T-helper 17 cell (primary cell): ENCODE measurements around the gene ANO9. TPM values are rescaled to one million over a fixed set of nuclear protein-coding genes. Genes with fewer than 3 reads are reported as not detected.

Experiments
- ATAC-seq: fragments of 150-1000 bp; cut with Tn5 transposase; 2 replicates; pipeline ENCODE4 v1.10.0; 2021; ENCODE audit warnings: mild to moderate bottlenecking, moderate library complexity
- DNase-seq, 3 donors: peaks; one replicate each; pipeline versions ENCODE4 v3.0.0 to v3.0.0-alpha.2; 2020 to 2021
- H3K9me3 ChIP-seq: one replicate; pipeline ENCODE4 v1.7.0; 2013; ENCODE audit warnings: low read length, mild to moderate bottlenecking; ENCODE audit not compliant: control insufficient read depth, poor library complexity, severe bottlenecking
- H3K27ac Mint-ChIP-seq: one replicate; pipeline ENCODE4 v1.8.0; 2022; ENCODE audit warnings: mild to moderate bottlenecking, moderate library complexity, mixed read lengths
- H3K27me3 Mint-ChIP-seq: one replicate; pipeline ENCODE4 v1.8.0; 2022; ENCODE audit warnings: mixed read lengths
- H3K36me3 Mint-ChIP-seq: one replicate; pipeline ENCODE4 v1.8.0; 2022; ENCODE audit warnings: low read depth, mixed read lengths
- H3K4me1 Mint-ChIP-seq: one replicate; pipeline ENCODE4 v1.8.0; 2022; ENCODE audit warnings: mild to moderate bottlenecking, mixed read lengths
- H3K4me3 Mint-ChIP-seq: one replicate; pipeline ENCODE4 v1.8.0; 2022; ENCODE audit warnings: mild to moderate bottlenecking, moderate library complexity, mixed read lengths
- total RNA-seq, 4 donors: library from RNA in 2 of 4; stranded (reverse) in 2 of 4; gene quantifications; one replicate each; pipeline ENCODE4 v1.2.3 and lab custom pipeline; 2022 to 2026

The ANO9 gene
- total RNA-seq, 2 donors from 2014 or later = 131 to 165 TPM

DNA sequence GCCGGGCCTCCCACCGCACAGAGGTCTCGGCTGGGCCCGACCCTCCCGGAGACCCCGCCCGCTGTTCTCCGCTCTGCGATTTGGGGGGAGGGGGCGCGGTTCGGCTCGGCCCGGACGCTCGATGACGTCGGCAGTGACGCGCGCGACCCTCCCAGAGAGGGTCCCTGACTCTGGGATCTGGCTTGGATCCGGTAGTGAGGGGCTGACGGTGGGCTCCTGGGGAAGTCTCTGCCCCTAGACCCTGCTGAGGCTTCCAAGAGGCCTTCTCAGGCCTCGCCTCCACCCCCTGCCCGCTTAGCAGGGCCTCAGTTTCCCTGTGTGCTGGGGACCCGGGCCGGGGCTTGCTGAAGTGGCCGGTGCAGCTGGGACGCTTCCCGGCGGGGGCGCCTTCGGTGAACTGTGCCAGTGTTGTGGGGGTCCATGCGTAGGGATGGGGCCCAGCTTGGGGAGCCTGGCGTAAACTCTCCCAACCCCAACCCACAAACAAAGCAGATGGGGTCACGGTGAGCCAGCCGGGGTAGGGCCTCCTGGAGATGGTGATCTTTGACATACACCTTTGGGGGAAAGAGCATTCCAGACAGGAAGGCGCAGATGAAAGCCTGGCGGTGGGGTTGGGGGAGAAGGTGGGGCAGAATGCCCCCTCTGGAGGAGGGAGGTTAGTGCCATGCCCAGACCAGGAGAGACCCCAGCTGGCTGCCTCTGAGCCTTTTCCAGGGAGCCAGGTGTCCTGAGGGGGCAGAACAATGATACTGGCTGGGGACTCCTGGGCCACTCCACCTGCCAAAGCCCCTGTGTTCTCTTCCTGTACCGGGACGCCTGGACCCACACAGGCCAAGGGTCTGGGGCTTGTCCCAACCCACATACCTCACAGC lies 71.5 kb downstream of the ANO9 start:
- no peak overlapping the region for H3K27ac Mint-ChIP-seq
- no peaks in the 10 kb centered on the region for H3K9me3 ChIP-seq
- DNase-seq = no peak

GRCh38 chr11:369336-370018 lies 72.3 kb downstream of the ANO9 start, which contains the start of gene B4GALNT4:
Gene B4GALNT4 (plus strand): TSS chr11:369499. CDS start chr11:369804, 305 bp downstream.
- DNase-seq = peak in 2 of 3 donors; percentile 29 to 33
- Mint-ChIP-seq H3K36me3 (peaks cover 3% of the 10 kb centered on the region), H3K27ac (no peak within 1 kb of the TSS), H3K4me1 (peaks cover 23% of the 10 kb centered on the region), H3K4me3 (peak within 1 kb of the TSS; percentile 90), H3K27me3 (peaks cover 29% of the 10 kb centered on the region)
- peak; percentile 75 for ATAC-seq
- H3K9me3 ChIP-seq = no peaks in the 10 kb centered on the region

More for the DNA sequence above, 71.5 kb downstream of the ANO9 start:
- peak overlapping the region; percentile 50 for H3K4me3 Mint-ChIP-seq
- H3K4me1 Mint-ChIP-seq = peaks cover 21% of the 10 kb centered on the region
- peaks cover 29% of the 10 kb centered on the region for H3K27me3 Mint-ChIP-seq
- peaks cover 3% of the 10 kb centered on the region for H3K36me3 Mint-ChIP-seq
- ATAC-seq = no peak

- peaks cover 3% of the 10 kb centered on the region for H3K36me3 Mint-ChIP-seq
- H3K9me3 ChIP-seq = no peaks in the 10 kb centered on the region
- H3K27ac Mint-ChIP-seq = no peak overlapping the region
- peaks cover 29% of the 10 kb centered on the region for H3K27me3 Mint-ChIP-seq
- peak overlapping the region; percentile 90 for H3K4me3 Mint-ChIP-seq
- DNase-seq = no peak
- H3K4me1 Mint-ChIP-seq = peaks cover 20% of the 10 kb centered on the region
- ATAC-seq = no peak
Measured at GRCh38 chr11:368414-369335, 73.1 kb downstream of the ANO9 start.

GRCh38 chr11:367956-368413 lies 73.8 kb downstream of the ANO9 start:
- no peak for DNase-seq

More at GRCh38 chr11:367956-368413, 73.8 kb downstream of the ANO9 start:
- ATAC-seq = no peak
- H3K27ac Mint-ChIP-seq = no peak overlapping the region
- H3K36me3 Mint-ChIP-seq = peaks cover 3% of the 10 kb centered on the region
- H3K27me3 Mint-ChIP-seq = peaks cover 29% of the 10 kb centered on the region
- H3K9me3 ChIP-seq = no peaks in the 10 kb centered on the region
- peak overlapping the region; percentile 90 for H3K4me3 Mint-ChIP-seq
- peaks cover 20% of the 10 kb centered on the region for H3K4me1 Mint-ChIP-seq

Other genes with a start within 250 kb of the ANO9 start
- gene SCGB1C1, start 248.9 kb downstream of the ANO9 start, total RNA-seq = not detected
- gene BET1L, start 234.6 kb downstream of the ANO9 start, total RNA-seq = 10 to 100 TPM; 42.2 to 48.9 TPM
- gene RIC8A, start 234.3 kb downstream of the ANO9 start, total RNA-seq = 10 to 100 TPM; 69.2 to 76.0 TPM
- gene SIRT3, start 205.7 kb downstream of the ANO9 start, total RNA-seq = 10 to 100 TPM; 17.1 to 17.5 TPM
- gene PSMD13, start 205.0 kb downstream of the ANO9 start, total RNA-seq = 10 to 100 TPM; 60.6 to 63.6 TPM
- 1 to 10 TPM; 3.5 to 4.3 TPM for gene NLRP6, start 163.6 kb downstream of the ANO9 start, total RNA-seq
- 100 to 1,000 TPM; 317 to 350 TPM for gene PGGHG, start 152.9 kb downstream of the ANO9 start, total RNA-seq
- not detected for gene IFITM5, start 142.5 kb downstream of the ANO9 start, total RNA-seq
- 100 to 1,000 TPM; 550 to 570 TPM for gene IFITM2, start 134.2 kb downstream of the ANO9 start, total RNA-seq
- 100 to 1,000 TPM; 344 to 363 TPM for gene IFITM1, start 128.0 kb downstream of the ANO9 start, total RNA-seq
- 10 to 100 TPM in 1 of 2 donors, 1 to 10 TPM in 1; 2.5 to 25.2 TPM for gene IFITM3, start 121.2 kb downstream of the ANO9 start, total RNA-seq
- 1 to 10 TPM; 6.0 to 8.6 TPM for gene B4GALNT4, start 72.5 kb downstream of the ANO9 start, total RNA-seq
- gene PKP3, start 47.8 kb downstream of the ANO9 start, total RNA-seq = not detected
- 100 to 1,000 TPM; 353 to 409 TPM for gene SIGIRR, start 27.0 kb downstream of the ANO9 start, total RNA-seq
- gene PTDSS2, start 8.3 kb upstream of the ANO9 start, total RNA-seq = 10 to 100 TPM; 21.8 to 24.5 TPM
- 100 to 1,000 TPM; 108 to 127 TPM for gene RNH1, start 65.2 kb upstream of the ANO9 start, total RNA-seq
- 10 to 100 TPM; 31.4 TPM for gene HRAS, start 93.6 kb upstream of the ANO9 start, total RNA-seq
- gene LRRC56, start 95.5 kb upstream of the ANO9 start, total RNA-seq = 1 to 10 TPM; 5.7 to 5.8 TPM
- 1 to 10 TPM; 3.8 to 6.0 TPM for gene LMNTD2, start 118.7 kb upstream of the ANO9 start, total RNA-seq
- 10 to 100 TPM; 24.6 to 29.4 TPM for gene RASSF7, start 119.0 kb upstream of the ANO9 start, total RNA-seq
- 10 to 100 TPM; 36.7 to 44.8 TPM for gene PHRF1, start 134.5 kb upstream of the ANO9 start, total RNA-seq
- 10 to 100 TPM; 40.3 to 44.0 TPM for gene IRF7, start 173.9 kb upstream of the ANO9 start, total RNA-seq
- gene CDHR5, start 182.9 kb upstream of the ANO9 start, total RNA-seq = not detected
- not detected for gene SCT, start 185.2 kb upstream of the ANO9 start, total RNA-seq
- under 1 TPM; 0.40 to 0.89 TPM for gene DRD4, start 195.3 kb upstream of the ANO9 start, total RNA-seq